K562 (cell line): ENCODE data around the gene CDCA3. TPM values are rescaled to one million over a fixed set of nuclear protein-coding genes. Genes with fewer than 3 reads are reported as not detected.

Source experiments
- ATAC-seq: fragments of 200-7000 bp; cut with Tn5 transposase; 3 replicates; pipeline ENCODE4 v1.9.1; 2020; ENCODE audit warnings: moderate library complexity
- BruUV-seq: library from RNA; stranded (reverse); fragments of 400-500 nt; replicated peaks from 2 replicates; lab custom pipeline; 2021; lab: Mats Ljungman, UMichigan
- CTCF ChIA-PET: fragments of 300-600 bp; formaldehyde crosslinking; extraction: SDS; loops from one replicate; lab custom pipeline; 2021; ENCODE audit warnings: low intra/inter-chr PET ratio; lab: Yijun Ruan, JAX
- POLR2A ChIA-PET: fragments of 300-600, 350-650 bp; sonication (Branson Sonifier 250); formaldehyde crosslinking; extraction: SDS; loops from one replicate; lab custom pipeline; 2021; ENCODE audit warnings: antibody characterized with exemption, inconsistent platforms; lab: Yijun Ruan, JAX
- DNase-seq, 4 experiments: peaks; one replicate each; pipeline versions ENCODE4 v3.0.0 to v3.0.0-alpha.2; 2011 to 2018; ENCODE audit warnings: low spot score in 3 of 4, mixed read lengths in 3 of 4; ENCODE audit errors: extremely low read depth in 1 of 4
- FAIRE-seq: peaks from 2 replicates; lab custom pipeline; 2011; peaks lifted over from hg19 to GRCh38; lab: Jason Lieb, UNC
- H2AFZ ChIP-seq: 2 replicates; pipeline ENCODE4 v1.6.0; 2011; ENCODE audit warnings: low read depth, low read length, control low read depth, inconsistent platforms
- H3K27ac ChIP-seq: fragments of 200-600 bp; 3 replicates; pipeline ENCODE4 v1.8.0; 2011; ENCODE audit warnings: low read depth, mild to moderate bottlenecking, control low read depth, inconsistent platforms, low read length, moderate library complexity, mixed read lengths; ENCODE audit errors: extremely low read depth
- H3K27me3 ChIP-seq, 2 experiments: fragments of 300-600 bp in 1 of 2; 2 replicates in 1 of 2; 3 replicates in 1 of 2; pipeline versions ENCODE4 v1.6.0 to v1.8.0; 2011; ENCODE audit warnings: inconsistent platforms in 2 of 2, low read length in 2 of 2, mild to moderate bottlenecking in 1 of 2, mixed read lengths in 1 of 2, moderate library complexity in 1 of 2; ENCODE audit not compliant: control insufficient read depth in 2 of 2, insufficient read depth in 2 of 2
- H3K36me3 ChIP-seq: fragments of 300-600 bp; 3 replicates; pipeline ENCODE4 v1.8.0; 2011; ENCODE audit warnings: mild to moderate bottlenecking, low read length, inconsistent platforms; ENCODE audit not compliant: control insufficient read depth, insufficient read depth
- H3K4me1 ChIP-seq, 2 experiments: fragments of 200-600 bp in 1 of 2; replicated peaks in 1 of 2; 2 replicates in 1 of 2; 3 replicates in 1 of 2; pipeline versions ENCODE4 v1.5.1 to v1.8.0; 2011; ENCODE audit warnings: inconsistent platforms in 2 of 2, low read length in 2 of 2, mild to moderate bottlenecking in 1 of 2, mixed read lengths in 1 of 2, moderate library complexity in 1 of 2; ENCODE audit not compliant: control insufficient read depth in 2 of 2, insufficient read depth in 2 of 2
- H3K4me2 ChIP-seq: 2 replicates; pipeline ENCODE4 v1.6.1; 2011; ENCODE audit warnings: low read length, control low read depth, inconsistent platforms, mixed read lengths; ENCODE audit not compliant: insufficient read depth
- H3K4me3 ChIP-seq: fragments of 200-600 bp; sonication (generic), shearing (Covaris generic); 2 replicates; pipeline ENCODE4 v1.5.1; 2016; ENCODE audit warnings: control low read depth, inconsistent platforms
- H3K79me2 ChIP-seq: fragments of 200-600 bp; 3 replicates; pipeline ENCODE4 v1.8.0; 2011; ENCODE audit warnings: low read length, inconsistent platforms; ENCODE audit not compliant: control insufficient read depth, insufficient read depth
- H3K9ac ChIP-seq, 2 experiments: 2 replicates each; pipeline versions ENCODE4 v1.6.0 to v1.6.1; 2011; ENCODE audit warnings: low read depth in 2 of 2, low read length in 2 of 2, control low read depth in 1 of 2, inconsistent platforms in 1 of 2, mild to moderate bottlenecking in 1 of 2, mixed read lengths in 1 of 2; ENCODE audit not compliant: insufficient read depth in 1 of 2
- H3K9me1 ChIP-seq: one replicate; pipeline ENCODE4 v1.6.0; 2011; ENCODE audit warnings: inconsistent platforms, mild to moderate bottlenecking, low read length, moderate library complexity; ENCODE audit not compliant: control insufficient read depth, insufficient read depth
- H3K9me3 ChIP-seq: replicated peaks from 2 replicates; pipeline ENCODE4 v1.5.1; 2011; ENCODE audit warnings: low read depth, low read length, inconsistent platforms; ENCODE audit not compliant: control insufficient read depth, insufficient read depth
- H4K20me1 ChIP-seq: replicated peaks from 2 replicates; pipeline ENCODE4 v1.6.1; 2011; ENCODE audit warnings: low read length, inconsistent platforms, mixed read lengths; ENCODE audit not compliant: control insufficient read depth, insufficient read depth
- CCNT2 ChIP-seq: IDR thresholded peaks from 2 replicates; pipeline ENCODE4 v1.6.1; 2011; ENCODE audit warnings: borderline replicate concordance, low read depth, mild to moderate bottlenecking, moderate library complexity, mixed read lengths, low read length; ENCODE audit not compliant: insufficient read length; ENCODE audit errors: extremely low read depth
- CREB3L1 ChIP-seq: fragments of 450-650 bp; IDR thresholded peaks from 2 replicates; pipeline ENCODE4 v1.6.1; 2014; ENCODE audit warnings: low read depth, mild to moderate bottlenecking, moderate library complexity, borderline replicate concordance
- FOSL1 ChIP-seq: fragments of 200-800 bp; sonication (Bioruptor generic); conservative IDR thresholded peaks from 2 replicates; pipeline ENCODE4 v1.6.1; 2016; ENCODE audit warnings: missing genetic modification characterization, missing compliant biosample characterization
- HDAC1 ChIP-seq, 2 experiments: fragments of 450-650 bp; IDR thresholded peaks; 2 replicates each; pipeline ENCODE4 v1.6.1; 2016 to 2017; ENCODE audit warnings: inconsistent platforms in 1 of 2, mild to moderate bottlenecking in 1 of 2, moderate library complexity in 1 of 2
- HDAC3 ChIP-seq: fragments of 450-650 bp; IDR thresholded peaks from 2 replicates; pipeline ENCODE4 v1.6.1; 2018; ENCODE audit warnings: borderline replicate concordance, mild to moderate bottlenecking, moderate library complexity; ENCODE audit not compliant: partially characterized antibody
- HEY1 ChIP-seq: fragments of 250-450 bp; sonication (Bioruptor Pico); IDR thresholded peaks from 2 replicates; pipeline ENCODE4 v1.5.0; 2020; ENCODE audit warnings: mild to moderate bottlenecking, moderate library complexity, borderline replicate concordance
- HMGN3 ChIP-seq: IDR thresholded peaks from 2 replicates; pipeline ENCODE4 v1.6.1; 2011; ENCODE audit warnings: borderline replicate concordance, low read depth, mild to moderate bottlenecking, mixed read lengths, low read length; ENCODE audit not compliant: insufficient read length; ENCODE audit errors: extremely low read depth
- ILF3 ChIP-seq: fragments of 450-650 bp; IDR thresholded peaks from 2 replicates; pipeline ENCODE4 v1.6.1; 2018; ENCODE audit warnings: antibody characterized with exemption, mild to moderate bottlenecking, moderate library complexity, borderline replicate concordance
- KLF1 ChIP-seq: fragments of 450-650 bp; IDR thresholded peaks from 2 replicates; pipeline ENCODE4 v1.6.1; 2016; ENCODE audit warnings: missing genetic modification characterization, missing compliant biosample characterization
- MCM5 ChIP-seq: fragments of 450-650 bp; IDR thresholded peaks from 2 replicates; pipeline ENCODE4 v1.6.1; 2016; ENCODE audit warnings: low read depth
- MTA3 ChIP-seq: fragments of 450-650 bp; formaldehyde crosslinking; IDR thresholded peaks from 2 replicates; pipeline ENCODE4 v1.6.1; 2017; ENCODE audit warnings: mild to moderate bottlenecking, borderline replicate concordance
- NCOA1 ChIP-seq: fragments of 450-650 bp; IDR thresholded peaks from 2 replicates; pipeline ENCODE4 v1.6.1; 2016; ENCODE audit warnings: low read depth
- PHF21A ChIP-seq: fragments of 450-650 bp; IDR thresholded peaks from 2 replicates; pipeline ENCODE4 v1.6.1; 2017; ENCODE audit warnings: low read depth, borderline replicate concordance
- SNIP1 ChIP-seq: fragments of 450-650 bp; IDR thresholded peaks from 2 replicates; pipeline ENCODE4 v1.7.1; 2017; ENCODE audit warnings: low read depth, mild to moderate bottlenecking
- TEAD4 ChIP-seq, 2 experiments: sonication (generic) in 1 of 2; formaldehyde crosslinking in 1 of 2; IDR thresholded peaks; 2 replicates each; pipeline versions ENCODE4 v1.6.1 to v1.8.0; 2012 to 2022; ENCODE audit warnings: borderline replicate concordance in 1 of 2, inconsistent platforms in 1 of 2, low read length in 1 of 2, mild to moderate bottlenecking in 1 of 2, missing genetic modification reagents in 1 of 2
- TRIM28 ChIP-seq: fragments of 450-650 bp; IDR thresholded peaks from 2 replicates; pipeline ENCODE4 v1.6.1; 2017
- ZC3H11A ChIP-seq: IDR thresholded peaks from 2 replicates; pipeline ENCODE4 v1.6.1; 2012; ENCODE audit warnings: low read depth, low read length, improper control_type of control experiment
- ZKSCAN1 ChIP-seq: fragments of 150-350 bp; IDR thresholded peaks from 2 replicates; pipeline ENCODE4 v1.6.1; 2016; ENCODE audit warnings: low read depth, low read length
- ZNF134 ChIP-seq: fragments of 250-450 bp; sonication (Bioruptor Pico); conservative IDR thresholded peaks from 2 replicates; pipeline ENCODE4 v1.4.0; 2020
- ZNF717 ChIP-seq: fragments of 250-450 bp; sonication (Bioruptor Pico); IDR thresholded peaks from 2 replicates; pipeline ENCODE4 v1.5.0; 2021
- ZNF766 ChIP-seq: fragments of 200-800 bp; sonication (Bioruptor generic); conservative IDR thresholded peaks from 2 replicates; pipeline ENCODE4 v1.6.1; 2016; ENCODE audit warnings: missing genetic modification characterization, missing compliant biosample characterization
- WGBS: fragments of 100-300 bp; shearing (Covaris generic); methylation state at CpG from one replicate; pipeline ENCODE4 v1.1.6; 2016; ENCODE audit warnings: low coverage, mixed read lengths; ENCODE audit not compliant: insufficient coverage; ENCODE audit errors: missing lambda C conversion rate; 5-methylcytosine and 5-hydroxymethylcytosine counted together
- in situ Hi-C: fragments of 300-500 bp; cut with MboI; formaldehyde crosslinking; loops from 4 replicates; pipeline ENCODE4 v1.15.0; 2018; ENCODE audit warnings: inconsistent platforms, mixed read lengths
- intact Hi-C: fragments of 100-400 bp; cut with micrococcal nuclease; formaldehyde crosslinking; loops from 2 replicates; pipeline ENCODE4 v1.14.2; 2022
- polyA plus RNA-seq, 8 experiments: library from polyadenylated mRNA; depleted of rRNA in 4 of 8; stranded (reverse) in 5 of 8; unstranded in 3 of 8; fragments of >200 nt; fragmentation: Nextera tagmentation in 2 of 8; fragmentation: Illumina TruSeq in 1 of 8; extraction: Ambion mirVana in 2 of 8; extraction: Trizol in 1 of 8; gene quantifications; 2 replicates each; pipeline versions ENCODE4 v1.2.1 to v1.2.3, GENCODE V29; 2011 to 2014; ENCODE audit warnings: inconsistent platforms in 1 of 8, missing spikeins in 1 of 8
- total RNA-seq, 7 experiments: library from RNA; depleted of rRNA in 6 of 7; stranded (reverse); fragments of >200 nt in 6 of 7; fragmentation: Illumina TruSeq in 2 of 7; extraction: Trizol in 2 of 7; gene quantifications; 2 replicates each; pipeline versions ENCODE4 v1.2.1 to v1.2.3, GENCODE V29; 2011 to 2021; ENCODE audit warnings: low replicate concordance in 1 of 7

Gene CDCA3
- total and polyA plus RNA-seq, 9 of the 15 experiments (the other 6 are each of a cell fraction or from before 2014, with no cell fraction given): 24.2 to 80.8 (median 55.1) TPM

- TF ChIP-seq HDAC3: no peak
Observed at GRCh38 chr12:6851921-6852650, 1.0 kb upstream of the CDCA3 start, which contains the start of gene USP5 (continued).

- peak overlapping the region; percentile 79 for H3K4me3 ChIP-seq
- H3K9me3 ChIP-seq: no peaks in the 10 kb centered on the region
- peak overlapping the region; percentile 88 for H3K4me2 ChIP-seq
- H3K79me2 ChIP-seq: peaks cover 53% of the 10 kb centered on the region
- TSS peak; percentile 81 for BruUV-seq
- intact Hi-C loops: no loop called here
- in situ Hi-C loops: no loop called here
- H3K36me3 ChIP-seq: peaks cover 67% of the 10 kb centered on the region; the same call in 2 of the 3 replicates
- H3K9me1 ChIP-seq: peaks cover 3% of the 10 kb centered on the region
- FAIRE-seq (no peak), ATAC-seq (no peak), DNase-seq (peak; percentile 26 to 52 (median 42))
- peak overlapping the region; percentile 87 for H3K27ac ChIP-seq
- CTCF ChIA-PET: no interaction called here
- POLR2A ChIA-PET: interaction anchor here (1.2 to 7.4 kb wide), 7 partner anchors 10 to 127 kb away, joined by 3 to 174 read pairs (median 7); partner anchors contain the start of genes C12orf57, COPS7A, GNB3 and SPSB2
- peak overlapping the region; percentile 89 to 96 for H3K9ac ChIP-seq
- H4K20me1 ChIP-seq: no peaks in the 10 kb centered on the region; the same call in 1 of the 2 replicates
- 2% methylated on average over 16 of the region's 16 CpGs for WGBS
- no peaks in the 10 kb centered on the region for H3K27me3 ChIP-seq
- peak overlapping the region; percentile 46 for H2AFZ ChIP-seq
- peaks cover 12 to 18% of the 10 kb centered on the region in 2 experiments; a peak in 4 of 5 replicates for H3K4me1 ChIP-seq
- TF ChIP-seq ZNF717 (CRISPR knock-in tag) (0 out of 2 replicates have a peak, but pooled peaks have one; percentile 15), CCNT2 (no peak), ZNF766 (CRISPR knock-in tag) (no peak), ILF3 (no peak), FOSL1 (tag) (peak; percentile 73; the same call in 1 of the 2 replicates), SNIP1 (no peak), MTA3 (0 out of 2 replicates have a peak, but pooled peaks have one; percentile 3), TRIM28 (no peak), HMGN3 (no peak), PHF21A (no peak), ZKSCAN1 (no peak), ZC3H11A (no peak), HEY1 (no peak), TEAD4 (IDR thresholded peaks at IDR 0.05; ENCODE audit: low read length) (no peak), TEAD4 (CRISPR knock-in tag; IDR thresholded peaks at IDR 0.05; ENCODE audit: borderline replicate concordance) (no peak), NCOA1 (no peak), ZNF134 (CRISPR knock-in tag) (no peak), CREB3L1 (peak; percentile 52; the same call in 1 of the 2 replicates), MCM5 (no peak), KLF1 (no peak), HDAC1 (IDR thresholded peaks at IDR 0.05) (no peak)
Observed at GRCh38 chr12:6850796-6851152, 312 bp downstream of the CDCA3 start.
